Occipital lobe (tissue), 2 donors: ENCODE measurements around the gene TMEM185B. TPM values are rescaled to one million over a fixed set of nuclear protein-coding genes. Genes with fewer than 3 reads are reported as not detected.

Experiments used
- DNase-seq: peaks from one replicate; lab custom pipeline; 2025; lab: John Stamatoyannopoulos, UW
- total RNA-seq: library from RNA; depleted of rRNA; stranded (reverse); fragments of >200 nt; gene quantifications from one replicate; pipeline ENCODE4 v1.2.3, GENCODE V29; 2014

Gene TMEM185B
- total RNA-seq, 1 donor from 2014 or later: 18.6 TPM

DNA sequence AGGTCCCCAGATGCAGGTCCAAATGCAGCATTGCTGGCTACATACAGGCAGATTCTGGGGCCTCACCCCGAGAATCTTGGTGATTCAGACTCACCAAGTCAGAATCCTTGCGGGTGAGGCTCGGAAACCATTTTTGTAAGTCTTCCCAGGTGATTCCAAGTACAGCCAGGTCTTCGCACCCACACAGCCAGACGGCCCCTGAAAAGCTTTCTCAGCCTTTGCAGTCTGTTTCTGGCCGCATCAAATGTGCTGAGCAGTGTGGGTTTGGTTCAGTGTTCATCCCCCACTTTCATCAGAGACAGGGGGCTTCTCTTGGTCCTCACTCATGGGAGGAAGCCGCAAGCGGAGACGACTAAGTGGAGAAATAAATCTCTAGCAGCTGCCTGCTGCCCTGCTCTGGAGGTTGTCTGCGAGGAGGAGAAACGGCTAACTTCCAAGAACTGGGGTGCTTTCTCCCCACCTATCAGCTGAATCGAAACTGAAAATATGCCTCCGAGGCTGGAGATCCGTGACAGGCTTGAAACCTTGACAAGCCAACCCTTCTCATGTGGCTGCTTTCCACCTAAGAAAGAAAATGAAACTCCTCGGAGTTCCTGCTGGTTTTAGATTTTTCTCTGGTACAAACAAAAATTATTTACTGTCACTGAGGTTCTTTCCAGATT lies 8.9 kb upstream of the TMEM185B start:
- DNase-seq: no peak

DNA sequence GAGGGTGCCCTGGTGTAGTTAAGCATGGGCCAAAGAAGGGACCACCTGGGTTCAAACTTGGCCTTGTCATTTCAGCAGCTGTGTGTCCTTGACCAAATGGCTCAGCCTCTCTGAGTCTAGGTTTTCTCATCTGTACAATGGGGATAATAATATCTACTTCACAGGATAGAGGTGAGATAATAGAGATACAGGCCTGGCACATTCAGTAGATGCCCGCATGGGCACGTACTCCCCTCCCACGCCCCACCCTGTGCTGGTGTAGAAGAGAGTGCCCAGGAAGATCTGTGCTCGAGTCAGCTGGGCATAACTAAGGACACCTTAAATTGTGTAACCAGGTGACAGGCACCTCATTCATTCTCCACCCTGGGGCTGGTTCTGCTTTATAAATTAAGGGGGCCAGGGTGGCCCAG lies 8.4 kb upstream of the TMEM185B start:
- no peak for DNase-seq

DNA sequence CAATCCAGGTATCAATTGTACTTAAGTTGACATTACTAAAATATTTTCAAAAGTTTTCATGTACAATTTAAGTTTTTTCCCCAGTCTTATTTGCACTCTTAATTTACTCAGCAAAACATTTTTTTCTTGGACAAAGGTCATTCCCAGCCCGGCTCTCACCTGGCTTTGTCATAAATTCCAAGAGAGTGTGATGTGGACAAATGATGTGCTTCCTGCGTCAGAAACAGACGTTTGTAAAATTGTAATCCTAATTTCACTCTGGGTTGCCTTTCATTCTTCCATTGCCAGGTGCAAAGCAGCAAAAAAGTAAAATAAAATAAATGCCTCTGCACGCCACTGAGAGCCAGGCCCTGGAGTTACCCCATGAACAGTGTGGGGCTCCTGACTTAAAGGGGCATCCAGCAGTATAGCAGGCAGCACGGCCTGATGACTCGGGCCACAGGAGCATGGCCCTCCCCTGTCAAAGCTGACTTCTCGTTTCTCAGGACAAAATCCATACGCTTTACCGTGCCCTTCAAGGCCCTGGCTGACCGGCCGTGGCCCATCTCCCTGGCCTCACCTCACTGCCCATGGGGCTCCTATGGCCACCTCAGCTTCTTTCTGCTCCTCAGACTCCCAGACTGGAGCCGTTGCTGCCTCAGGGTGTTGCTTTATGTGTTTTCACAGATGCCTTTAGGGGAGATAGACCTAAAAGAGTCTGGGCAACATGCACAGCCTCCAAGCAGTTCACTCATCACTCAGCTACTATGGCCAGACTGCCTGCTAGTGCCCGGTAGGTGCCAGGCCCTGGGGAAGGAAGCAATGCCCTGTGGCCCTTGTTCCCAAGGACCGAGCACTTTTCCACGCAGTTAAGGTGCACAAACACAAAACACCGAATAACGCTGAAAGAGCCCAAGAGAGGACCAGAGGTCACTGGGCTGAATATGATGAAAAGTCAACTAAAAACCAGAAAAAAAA lies 7.6 kb upstream of the TMEM185B start:
- DNase-seq: no peak

DNA sequence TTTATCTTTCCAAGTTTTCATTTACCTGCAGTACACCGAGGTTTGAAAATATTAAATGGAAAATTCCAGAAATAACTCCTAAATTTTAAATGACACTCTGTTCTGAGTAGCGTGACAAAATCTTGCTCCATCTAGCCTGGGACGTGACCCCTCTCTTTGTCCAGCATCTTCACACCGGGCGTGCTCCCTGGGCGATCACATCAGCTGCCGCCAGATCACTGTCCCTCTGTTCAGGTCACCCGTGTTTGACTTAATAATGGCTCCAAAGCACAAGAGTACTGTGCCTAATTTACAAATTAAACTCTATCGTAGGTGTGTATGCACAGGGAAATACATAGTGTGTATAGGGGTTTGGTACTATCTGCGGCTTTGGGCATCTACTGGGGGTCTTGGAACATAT lies 6.1 kb upstream of the TMEM185B start:
- DNase-seq: no peak

DNA sequence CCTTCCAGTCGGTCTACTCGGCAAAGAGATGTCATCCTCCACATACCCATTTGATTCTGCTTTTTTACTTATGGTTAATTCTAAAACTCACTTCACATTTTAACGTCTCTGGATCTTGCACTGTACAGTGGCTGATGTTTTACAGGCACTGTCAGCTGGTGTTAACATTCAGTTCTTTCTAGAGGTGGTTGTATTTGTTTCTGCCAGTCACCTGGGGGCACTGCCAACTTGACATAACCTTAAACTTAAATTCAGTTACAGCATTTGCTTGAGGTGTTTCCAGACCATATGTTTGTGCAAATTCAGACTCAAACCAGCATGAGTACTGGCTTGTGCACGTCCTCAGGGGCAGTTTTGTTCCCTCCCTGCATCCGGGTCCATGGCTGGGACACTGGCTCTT lies 5.3 kb upstream of the TMEM185B start:
- DNase-seq: no peak

DNA sequence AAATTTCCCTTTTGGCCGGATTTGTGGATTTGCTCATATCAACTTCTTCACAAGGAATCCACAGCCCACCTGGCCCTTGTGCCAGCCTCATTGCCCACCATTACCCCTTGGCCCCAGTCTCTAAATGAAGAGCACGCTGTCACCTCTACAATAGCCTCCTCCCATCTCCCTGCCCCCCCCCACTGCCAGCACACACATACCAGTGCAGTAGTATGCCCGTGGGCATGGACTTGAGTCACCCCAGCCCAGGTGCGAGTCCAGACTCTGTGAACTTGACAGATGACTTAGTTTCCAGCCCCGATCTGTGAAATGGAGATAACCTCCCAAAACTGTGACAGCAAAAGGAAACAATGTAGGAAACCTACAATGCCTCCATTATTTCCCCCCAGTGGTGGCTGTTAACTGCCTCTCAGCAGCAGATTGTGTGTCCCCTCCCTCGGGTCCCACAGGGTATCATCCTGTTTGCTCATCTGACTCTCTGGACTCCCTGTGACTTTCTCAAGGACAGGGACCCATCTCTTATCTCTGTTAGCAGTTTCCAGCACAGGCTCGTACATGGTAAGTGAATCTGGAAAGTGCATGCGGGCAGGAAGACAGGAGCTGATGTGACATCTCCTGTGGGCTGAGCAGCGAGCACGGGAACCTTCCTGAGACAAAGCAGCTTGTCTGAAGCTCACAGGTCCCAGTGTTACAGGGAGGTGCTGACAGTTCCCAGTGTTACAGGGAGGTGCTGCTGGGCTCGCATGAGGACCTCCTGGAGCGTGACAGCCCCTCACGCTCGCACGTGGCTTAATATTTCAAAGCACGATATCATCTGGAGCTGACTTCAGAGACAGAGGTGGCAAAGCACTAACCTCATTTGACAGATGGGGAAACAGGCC lies 4.2 kb upstream of the TMEM185B start:
- no peak for DNase-seq

DNA sequence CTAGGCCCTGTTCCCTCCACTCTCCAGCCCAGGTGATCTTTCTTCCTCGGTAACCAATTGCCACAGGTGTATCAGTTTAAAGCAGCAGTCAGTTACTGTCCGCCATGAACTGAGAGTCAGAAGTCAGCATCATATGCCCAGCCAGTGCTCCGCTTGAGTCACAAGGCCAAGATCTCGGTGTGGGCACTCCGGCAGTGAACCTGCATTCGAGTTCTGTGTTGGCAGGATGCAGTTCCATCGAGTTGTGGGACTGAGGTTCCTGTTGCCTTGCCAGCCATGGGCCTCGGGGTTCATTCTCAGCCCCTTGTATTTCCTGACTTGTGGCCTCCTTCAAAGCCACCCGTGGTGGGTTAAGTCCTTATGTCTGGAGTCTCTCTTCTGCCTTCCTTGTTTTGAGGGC lies 3.1 kb upstream of the TMEM185B start:
- no peak for DNase-seq

DNA sequence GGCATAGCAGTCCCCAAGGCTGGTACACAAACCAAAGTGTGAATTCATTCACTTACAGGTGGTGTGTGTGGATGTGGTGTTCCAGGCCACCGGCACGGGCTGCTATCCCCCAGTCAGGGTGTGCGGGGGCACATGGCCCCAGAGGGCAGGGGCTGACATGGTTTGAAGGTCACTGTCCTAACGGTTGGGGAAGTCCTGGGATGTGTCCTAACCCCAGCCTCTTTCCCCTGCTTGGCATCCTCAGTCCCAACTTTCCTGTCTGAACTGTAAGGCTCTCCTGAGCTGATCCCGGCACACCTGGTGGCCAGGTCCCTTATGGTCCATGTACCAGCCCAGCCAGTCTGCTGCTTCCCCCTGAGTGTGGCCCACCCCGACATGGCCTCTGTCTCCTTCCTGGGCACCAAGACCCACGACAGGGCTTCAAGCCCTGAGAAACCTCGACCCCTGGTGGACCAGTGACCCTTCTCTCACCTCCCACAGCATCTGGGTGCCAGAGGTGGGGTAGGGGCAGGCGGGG lies 2.4 kb upstream of the TMEM185B start:
- no peak for DNase-seq

DNA sequence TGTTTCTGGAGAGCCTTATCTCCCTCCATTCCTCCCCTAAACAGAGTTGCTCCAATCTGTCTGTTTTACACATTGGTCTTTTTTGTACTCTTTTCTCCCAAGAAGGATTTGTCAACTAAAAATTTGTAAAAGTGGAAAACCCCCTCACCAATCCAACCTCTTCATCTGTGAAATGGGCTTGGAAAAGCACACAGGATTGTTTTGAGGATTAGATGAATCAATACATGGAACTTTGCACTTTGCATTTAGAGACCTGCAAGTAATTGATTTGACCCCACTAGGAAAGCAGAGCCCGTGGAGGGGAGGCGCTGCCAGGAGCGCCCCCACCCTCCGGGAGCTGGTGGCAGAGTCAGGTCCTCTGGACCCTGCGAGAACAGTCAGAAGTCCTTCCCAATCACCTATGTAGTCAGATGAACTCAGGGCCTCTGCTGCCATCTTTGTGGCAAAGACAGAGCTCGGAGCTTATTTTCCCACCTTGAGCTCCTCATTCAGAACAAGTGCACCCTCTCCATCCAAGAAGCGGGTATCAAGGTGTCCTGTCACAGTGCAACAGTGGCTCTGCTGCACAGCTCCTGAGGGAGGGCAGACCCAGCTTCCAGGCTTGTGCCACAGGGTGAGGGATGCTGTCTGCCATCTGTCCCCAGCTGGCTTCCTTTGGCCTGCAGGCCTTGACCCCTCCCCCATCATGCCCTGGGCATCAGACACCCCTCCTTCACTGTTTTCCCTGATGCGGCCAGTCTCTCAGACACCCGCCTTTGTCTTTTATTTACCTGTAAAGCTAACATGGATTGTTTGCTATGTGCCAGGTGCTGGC lies 1.7 kb upstream of the TMEM185B start:
- no peak for DNase-seq

DNA sequence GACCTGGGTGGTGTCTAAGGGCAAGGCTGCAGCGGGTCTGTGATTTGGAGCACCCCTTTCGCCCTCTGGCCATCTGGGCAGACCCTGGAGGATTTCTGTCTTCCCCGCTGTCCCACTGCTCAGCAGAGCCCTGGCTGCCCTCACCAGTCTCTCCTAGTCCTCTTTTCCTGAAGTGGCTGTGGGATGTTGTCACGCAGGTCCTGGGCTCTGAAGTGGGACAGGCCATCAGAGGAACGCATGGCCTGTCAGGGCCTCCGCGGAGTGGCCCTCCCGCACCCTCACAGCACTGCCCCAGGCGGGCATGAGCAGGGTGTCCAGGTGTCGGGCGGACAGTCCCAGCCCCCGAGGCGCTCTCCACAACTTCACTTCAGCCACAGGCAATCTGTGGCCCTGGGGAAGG lies 1.1 kb upstream of the TMEM185B start:
- DNase-seq: no peak

DNA sequence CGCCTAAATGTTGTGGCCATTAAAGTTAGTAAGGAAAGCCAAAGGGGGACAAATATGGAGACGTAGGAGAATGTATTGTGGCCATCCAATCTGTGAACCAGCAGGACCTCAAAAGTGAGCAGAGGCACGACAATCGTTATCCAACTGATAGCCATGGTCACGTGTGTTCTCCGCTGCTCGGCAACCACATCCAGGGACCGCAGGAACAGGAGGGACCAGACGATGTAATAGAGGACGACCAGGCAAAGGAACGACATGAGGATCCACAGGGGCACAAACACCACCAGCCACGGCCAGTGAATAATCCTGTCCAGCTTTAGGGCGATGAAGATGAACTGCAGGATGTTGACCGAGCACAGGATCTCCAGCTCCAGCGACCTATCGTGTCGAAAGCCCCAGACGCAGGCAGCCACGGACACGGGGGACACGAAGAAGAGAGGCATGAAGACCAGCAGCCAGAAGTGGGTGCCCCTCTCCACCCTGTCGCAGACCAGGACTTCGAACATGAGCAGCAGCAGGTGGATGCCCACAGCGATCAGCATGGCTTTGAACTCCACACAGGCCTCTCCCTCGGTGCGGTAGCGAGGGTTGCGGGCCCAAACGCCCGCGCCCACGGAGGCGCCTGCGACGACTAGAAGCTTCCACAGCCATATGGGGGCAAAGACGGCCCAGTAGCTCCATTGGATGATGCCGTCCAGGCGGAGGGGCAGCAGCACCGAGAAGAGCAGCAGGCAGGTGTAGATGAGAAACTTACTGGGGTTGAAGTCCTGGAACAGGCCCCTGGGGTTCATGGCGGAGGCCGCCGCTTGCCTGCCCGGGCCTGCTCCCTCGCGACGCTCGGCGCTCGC lies 790 bp downstream of the TMEM185B start:
- DNase-seq: no peak

DNA sequence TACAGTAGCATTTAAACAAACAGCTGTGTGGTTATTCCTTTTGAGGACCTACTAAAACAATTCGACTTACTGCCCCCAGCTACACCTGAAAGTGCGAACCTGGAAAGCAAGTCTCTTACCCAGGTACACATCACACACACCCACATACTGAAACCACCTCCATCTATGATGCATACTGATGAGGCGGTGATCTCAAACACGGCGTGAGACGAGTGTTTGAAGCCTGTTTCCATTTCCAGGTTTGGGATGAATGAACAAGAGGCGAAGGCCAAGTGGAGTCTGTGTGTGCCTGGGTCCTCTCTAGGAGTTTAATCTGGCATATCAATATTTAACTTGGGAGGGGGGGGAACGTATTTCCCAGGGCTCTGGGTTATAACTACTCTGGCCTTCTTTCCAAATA lies 1.6 kb downstream of the TMEM185B start:
- no peak for DNase-seq

DNA sequence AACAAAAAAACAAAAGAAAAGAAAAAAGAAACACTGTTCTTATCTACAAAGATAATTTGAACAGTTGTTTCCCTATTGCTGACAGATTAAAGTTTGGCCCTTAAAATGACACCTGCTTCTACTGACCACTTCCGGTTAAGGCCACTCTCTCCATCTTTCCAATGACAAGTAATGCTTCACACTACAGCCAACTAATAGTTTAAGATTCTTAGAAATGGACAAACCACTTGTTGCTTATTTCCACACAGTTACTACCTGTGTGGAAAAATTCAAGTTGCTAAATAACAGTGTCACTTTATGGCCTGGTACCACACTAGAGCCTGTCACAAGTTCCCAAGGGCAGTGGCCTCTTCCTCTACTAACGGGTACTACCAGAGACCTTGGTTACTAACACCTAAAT lies 2.4 kb downstream of the TMEM185B start:
- no peak for DNase-seq

DNA sequence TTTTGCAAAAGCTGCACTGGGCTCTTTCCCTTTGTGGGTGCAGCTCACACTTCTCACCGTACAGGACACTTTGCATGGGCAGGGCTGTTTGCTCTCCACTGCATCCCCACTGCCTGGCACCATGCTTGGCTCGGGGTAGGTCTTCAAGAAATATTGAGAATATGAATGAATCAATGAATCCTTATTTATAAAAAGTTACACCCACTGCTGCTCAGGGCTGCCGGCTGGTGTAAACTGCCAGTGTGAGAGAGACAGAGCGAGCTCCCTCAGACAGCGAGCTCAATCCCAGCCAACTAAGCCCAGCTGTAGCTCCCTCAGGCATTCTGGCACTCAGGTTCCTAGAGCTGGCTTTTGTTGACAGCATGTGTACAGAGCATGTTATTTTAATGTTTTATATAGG lies 3.4 kb downstream of the TMEM185B start:
- no peak for DNase-seq

DNA sequence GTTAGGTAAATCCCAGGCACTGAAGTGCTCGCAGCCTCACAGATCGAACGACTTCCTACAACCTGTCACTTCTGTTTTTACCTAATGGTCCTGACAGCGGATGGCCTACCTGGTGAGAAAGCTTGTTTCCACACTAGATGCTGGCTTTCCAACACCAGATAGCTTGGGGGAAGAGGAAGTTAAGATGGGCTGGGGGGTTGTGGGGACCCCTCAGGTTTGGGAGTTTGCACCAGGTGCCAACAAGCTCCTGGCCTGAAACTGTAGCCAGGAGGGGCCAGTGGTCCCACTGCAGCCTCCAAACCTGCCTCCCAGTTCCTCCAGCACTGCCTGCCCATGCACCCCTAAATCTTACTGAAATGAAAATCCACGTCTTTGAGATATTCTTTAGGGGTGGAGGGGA lies 3.9 kb downstream of the TMEM185B start:
- DNase-seq: no peak

DNA sequence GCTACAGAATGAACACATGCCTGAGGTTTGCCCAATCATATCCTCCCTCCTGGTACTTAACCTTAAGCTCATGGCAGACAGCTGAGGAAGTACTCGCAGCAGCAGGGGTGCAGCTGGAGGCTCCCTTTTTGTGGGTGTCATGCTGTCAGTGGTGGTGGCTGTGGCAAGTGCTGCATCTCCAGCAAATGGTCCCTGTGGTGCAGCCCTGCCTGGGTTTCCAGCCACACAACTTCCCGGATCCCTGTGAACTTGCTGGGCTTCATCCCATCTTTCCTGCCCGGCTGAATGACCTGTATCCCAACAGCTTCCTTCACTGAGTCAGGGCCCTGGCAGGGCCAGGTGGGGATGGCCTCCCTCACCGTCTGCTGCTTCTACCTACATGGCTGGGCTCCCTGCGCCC lies 5.0 kb downstream of the TMEM185B start:
- DNase-seq: no peak

DNA sequence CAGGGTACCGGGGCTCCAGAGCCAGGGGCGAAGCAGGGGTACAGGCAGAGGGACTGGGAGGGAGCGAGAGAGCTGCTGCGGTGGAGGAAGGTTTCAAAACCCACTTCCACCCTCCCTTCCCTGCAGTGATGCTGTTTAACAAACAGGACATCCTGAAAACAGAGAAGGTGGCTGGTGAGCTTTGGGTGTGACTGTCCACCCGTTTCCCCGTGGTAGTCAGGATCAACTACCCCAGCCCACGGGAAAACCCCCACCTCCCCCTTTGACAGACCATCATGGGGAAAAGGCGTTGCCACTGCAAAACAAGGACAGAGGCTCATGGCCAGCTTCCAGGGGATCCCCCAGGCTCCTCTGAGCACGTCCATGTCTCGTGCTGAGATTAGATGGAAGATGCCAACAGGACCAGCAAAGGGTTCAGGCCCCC lies 12.9 kb downstream of the TMEM185B start:
- DNase-seq: no peak

DNA sequence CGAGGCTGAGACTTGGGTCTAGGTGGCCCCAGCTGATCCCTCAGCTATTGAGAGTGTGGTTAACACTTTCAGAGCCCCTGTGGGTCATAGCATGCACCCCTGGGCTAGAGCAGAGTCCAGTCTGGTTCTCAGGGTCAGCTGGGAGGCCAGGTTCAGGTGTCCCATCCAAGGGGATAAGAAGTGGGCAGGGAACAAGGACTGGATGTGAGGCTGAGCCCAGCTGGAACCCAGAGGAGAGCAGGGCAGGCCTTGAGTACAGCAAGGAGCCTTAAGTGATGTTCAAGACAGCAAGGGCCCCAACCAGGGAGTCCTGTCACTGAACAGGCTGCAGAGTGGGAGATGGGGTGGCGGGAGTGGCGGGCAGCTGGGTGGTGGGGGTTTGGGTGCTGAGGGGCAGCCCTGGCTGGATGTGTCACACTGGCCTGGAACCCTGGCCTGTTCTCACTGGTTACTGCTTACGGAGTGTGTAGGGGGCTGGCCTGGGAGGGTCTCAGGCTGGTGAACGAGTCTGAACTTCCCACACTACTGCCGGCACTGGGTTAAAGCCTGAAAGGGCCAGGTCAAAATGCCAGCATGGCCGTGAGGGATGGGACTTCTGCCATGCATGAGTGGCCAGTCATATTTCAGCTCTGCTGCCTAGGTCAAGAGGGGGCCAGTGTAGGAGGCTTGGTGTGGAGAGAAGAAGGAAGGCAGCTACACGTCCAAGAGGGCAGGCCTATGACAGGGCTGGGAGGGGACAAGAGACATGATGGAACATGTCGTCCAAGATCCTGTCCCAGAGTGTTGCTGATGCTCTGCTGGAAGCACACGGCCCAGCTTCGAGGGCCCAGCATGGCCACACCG lies 13.6 kb downstream of the TMEM185B start:
- no peak for DNase-seq
